ENCODE measurements around the gene CLIP2.
"Not testable (repeated sequence)": the region's sequence is repeated elsewhere in the genome, so short reads cannot be mapped to it uniquely, and the experiment has no call there.

Gene CLIP2

DNA sequence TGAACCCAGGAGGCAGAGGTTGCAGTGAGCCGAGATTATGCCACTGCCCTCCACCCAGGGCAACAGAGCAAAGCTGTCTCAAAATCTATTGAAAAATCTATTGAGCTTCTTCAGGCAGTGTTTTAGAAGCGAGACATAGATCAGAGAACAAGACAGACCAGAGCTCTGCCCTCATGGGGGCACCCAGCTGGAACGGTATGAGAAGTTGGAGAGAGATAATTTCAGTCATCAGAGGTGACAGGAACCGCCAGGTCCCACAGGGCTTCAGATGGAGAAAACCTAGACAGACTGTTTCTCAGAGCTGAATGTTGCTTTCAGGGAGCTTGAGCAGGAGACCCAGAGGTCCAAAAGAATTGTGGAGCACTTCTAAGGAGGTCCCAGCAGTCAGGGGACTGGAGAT is 150.3 kb downstream of the CLIP2 start:
- no peak for DNase-seq (ENCODE audit: low read depth)

DNA sequence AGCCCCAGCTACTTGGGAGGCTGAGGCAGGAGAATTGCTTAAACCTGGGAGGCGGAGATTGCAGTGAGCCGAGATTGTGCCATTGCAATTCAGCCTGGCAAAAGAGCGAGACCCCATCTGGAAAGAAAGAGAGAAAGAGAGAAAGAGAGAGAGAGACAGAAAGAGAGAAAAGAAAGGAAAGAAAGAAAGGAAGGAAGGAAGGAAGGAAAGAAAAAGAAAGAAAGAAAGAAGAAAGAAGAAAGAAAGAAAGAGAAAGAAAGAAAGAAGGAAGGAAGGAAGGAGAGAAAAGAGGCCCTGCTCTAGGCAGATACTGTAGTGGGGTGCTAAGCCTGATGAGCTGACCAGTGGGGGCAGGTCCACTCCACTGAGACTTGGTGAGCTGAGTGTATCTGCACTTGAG is 150.9 kb downstream of the CLIP2 start:
- not testable (repeated sequence) for DNase-seq (ENCODE audit: low read depth)

DNA sequence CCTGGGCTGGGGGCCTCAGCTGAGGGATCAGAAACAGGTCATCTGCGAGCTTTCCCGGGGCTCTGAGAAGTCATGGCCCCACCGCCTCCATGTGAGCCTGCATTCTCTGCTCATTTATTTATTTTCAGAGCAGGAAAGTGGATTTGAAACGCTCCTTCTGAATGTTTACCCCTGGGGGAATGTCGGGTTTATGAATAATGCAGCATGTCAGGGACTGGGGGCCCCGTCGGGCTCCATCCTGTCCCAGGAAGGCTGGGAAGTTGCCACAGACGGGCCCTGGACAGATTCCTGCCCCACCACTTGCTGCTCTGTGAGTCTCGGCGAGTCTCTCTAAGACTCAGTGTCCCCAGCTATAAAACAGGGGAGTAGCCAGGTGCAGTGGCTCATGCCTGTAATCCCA is 152.6 kb downstream of the CLIP2 start:
- no peak for DNase-seq (ENCODE audit: low read depth)

DNA sequence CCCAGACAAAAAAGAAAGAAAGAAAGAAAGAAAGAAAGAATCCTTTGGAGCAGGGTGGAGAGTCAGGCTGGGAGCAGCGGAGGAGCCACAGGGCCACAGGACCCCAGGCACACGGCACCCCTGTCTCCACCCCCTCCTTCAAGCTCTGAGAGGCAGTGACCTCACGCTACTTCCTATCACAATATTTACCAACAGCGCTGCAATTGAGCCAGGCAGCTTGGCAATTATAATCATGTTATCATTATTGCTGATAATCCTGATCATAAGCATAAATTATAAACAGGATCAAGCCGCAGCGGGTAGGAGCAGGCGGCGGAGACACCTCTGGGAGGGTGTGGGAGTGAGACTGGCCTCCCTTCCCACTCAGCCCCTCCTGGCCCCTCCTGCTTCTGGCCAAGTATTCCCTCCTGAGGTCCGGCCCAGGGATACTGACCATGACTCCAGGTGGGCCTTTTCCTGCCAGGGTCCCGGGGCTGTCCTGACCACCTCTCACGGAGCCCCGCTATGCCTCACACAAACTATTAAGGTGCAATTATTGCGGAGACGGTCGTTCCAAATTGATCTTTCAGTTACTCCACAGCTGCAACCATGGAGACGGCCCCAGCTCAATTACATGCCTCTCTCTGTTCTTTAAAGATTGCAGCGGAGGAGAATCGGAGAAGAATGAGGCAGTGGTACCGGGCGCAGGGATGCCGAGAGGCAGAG is 154.5 kb downstream of the CLIP2 start:
- no peak for DNase-seq (ENCODE audit: low read depth)

DNA sequence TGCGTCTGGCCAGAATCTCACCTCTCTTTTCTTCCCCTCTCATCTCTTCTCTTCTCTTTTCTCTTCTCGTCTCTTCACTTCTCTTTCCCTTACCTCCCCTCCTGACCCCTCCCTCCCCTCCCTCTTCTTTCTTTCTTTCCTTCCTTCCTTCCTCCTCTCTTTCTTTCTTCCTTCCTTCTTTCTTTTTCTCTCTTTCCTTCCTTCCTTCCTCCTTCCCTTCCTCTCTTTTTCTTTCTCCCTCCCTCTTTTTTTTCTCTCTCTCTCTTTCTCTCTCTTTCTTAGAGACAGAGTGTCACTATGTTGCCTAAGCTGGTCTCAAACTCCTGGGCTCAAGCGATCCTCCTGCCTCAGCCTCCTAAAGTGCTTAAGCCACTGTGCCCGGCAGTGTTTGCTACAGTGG is 159.9 kb downstream of the CLIP2 start:
- no peak for DNase-seq (ENCODE audit: low read depth)

DNA sequence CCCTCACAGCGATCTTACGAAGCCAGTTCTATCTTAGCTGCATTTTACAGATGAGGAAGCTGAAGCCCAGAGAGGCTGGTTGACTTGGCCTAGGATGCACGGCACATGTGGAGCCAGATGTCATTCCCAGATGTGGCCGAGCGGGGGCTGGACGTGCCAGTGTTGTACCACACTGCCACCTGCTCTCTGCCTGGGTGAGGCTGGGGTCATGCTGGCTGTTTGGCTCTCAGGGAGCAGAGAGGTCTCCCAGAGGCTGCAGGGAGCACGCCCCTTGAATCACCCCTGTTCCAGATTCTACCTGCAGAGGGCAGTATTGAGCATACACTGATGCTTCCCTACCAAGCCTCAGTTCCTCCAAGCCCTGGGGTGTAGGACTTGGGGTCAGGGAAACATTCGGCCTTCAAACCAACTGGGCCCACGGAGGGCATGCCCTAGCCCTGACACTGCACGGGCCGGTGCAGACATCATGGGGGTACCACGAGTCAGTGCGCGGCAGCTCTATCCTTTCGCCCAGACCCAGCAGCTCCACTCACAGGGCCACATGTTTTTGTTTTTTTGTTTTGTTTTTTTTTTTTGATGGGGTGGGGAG is 160.7 kb downstream of the CLIP2 start:
- no peak for DNase-seq (ENCODE audit: low read depth)

DNA sequence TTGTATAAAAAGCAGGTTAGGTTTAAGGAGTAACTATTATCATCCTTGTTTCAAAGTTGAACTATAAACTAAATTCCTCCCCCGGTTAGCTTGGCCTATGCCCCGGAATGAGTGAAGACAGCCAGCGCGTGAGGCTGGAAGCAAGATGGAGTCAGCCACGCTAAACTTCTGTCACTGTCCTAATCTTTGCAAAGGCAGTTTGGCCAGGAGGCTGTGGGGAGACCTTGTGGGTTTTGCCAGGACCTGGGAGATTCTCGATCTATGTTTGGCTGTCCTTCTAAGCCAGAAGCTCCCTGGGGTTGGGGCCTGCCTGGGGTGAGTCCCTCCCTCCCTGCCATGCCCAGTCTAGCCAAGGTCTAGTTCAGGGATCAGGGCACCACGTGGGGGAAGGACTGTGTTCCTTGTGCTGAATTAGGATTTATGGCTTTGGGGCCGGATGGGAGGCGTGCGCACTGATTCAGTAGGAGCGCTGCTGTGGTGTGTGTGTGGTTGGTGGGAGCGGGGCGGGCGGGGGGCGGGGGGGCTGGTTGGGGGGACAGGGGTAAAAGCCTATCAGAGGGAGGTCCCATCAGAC is 163.6 kb downstream of the CLIP2 start:
- no peak for DNase-seq (ENCODE audit: low read depth)

DNA sequence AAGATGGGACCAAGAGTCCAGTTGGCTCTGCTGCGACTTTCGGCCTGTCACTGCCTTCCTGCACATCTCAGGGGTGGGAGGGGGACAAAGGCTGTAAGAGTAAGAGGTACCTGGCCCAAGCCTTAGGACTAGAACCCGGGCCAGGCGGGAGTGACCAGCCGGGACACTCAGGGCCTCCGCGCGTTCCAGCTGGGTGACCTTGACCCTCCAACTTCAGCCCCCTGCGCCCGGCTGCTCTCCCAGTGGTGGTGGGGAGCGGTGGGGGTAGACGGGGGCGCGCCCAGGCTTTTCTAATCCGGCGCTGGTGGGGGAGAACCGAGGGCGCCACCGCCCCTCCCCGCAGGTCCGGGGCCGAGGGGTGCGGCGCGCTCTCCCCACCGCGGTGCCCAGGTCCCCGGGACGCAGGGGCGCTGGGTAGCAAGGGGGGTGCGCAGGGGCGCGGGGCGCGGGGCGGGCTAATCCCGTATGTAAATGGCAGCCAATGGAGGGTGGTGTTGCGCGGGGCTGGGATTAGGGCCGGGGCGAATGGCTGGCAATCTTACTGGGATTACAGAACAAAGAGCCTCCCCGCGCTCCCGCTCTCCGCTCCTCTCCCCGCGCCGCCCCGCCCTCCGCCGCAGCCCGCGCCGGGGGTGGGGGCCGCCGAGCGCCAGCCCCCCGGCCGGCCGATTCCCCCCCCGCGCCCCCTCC is 164.3 kb downstream of the CLIP2 start, which contains the start of gene GTF2IRD1:
Gene GTF2IRD1 (plus strand): TSS at position 585 of the 690 bp plus-strand sequence. CDS start 54,175 bp downstream, outside the sequence.
- DNase-seq (ENCODE audit: low read depth) = no peak

DNA sequence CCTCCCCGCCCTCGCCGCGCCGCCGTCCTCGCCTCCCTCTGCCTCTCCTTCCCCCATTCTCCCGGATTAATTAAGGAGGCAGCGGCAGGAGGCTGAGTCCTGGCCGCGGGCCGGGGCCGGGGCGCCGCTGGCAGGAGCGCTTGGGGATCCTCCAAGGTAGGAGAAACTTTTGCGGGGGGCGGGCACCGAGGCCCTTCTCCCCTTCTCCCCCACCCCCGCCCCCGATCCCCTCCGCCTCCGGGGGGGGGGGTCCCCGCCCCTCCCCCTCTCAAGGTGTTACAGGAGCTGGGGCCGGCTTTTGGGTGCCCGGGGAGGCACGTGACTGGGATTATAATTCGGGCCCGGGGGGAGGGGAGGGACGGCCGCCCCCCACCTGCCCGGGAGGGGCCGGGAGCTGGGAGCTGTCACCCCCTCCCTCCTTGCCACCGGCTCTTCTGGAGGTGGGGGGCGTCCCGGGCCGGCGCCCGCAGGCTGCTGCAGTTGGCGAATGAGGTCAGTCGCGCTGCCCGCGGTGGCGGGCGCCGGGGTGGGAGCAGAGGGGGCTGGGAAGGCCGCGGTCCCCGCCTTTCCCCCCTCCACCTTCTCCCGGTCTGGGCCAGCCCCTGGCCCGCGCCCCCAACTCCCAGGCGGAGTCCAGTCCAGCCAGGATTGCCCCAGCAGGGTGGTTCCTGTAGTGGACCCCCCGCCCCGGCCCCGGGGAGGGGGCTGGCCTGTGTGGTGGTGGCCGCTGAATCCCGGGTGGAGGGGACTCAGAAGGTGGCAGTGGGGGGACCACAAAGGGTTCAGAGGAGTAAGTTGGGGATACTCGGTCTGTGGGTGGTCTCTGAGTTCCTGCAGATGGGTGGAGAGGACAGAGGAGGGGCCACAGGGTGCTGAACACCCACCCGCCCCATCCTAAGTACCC is 165.1 kb downstream of the CLIP2 start:
- no peak for DNase-seq (ENCODE audit: low read depth)

DNA sequence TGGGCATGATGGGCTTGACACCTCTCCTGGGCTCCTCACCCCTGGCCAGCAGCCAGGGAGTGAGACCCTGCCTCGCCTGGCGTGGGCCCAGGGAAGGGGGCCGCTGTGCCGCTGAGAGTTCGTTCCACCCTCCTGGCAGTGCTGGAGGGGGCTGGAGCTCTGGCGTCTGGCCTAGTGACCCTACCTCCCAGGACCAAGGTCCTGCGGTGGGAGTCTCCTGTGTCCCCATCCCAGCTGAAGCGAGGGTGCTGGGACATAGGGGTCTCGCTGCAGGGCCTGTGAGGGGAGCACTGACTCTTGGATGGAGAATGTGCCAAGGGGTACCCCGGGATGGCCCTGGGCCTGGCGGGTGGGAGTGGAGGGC is 165.7 kb downstream of the CLIP2 start:
- no peak for DNase-seq (ENCODE audit: low read depth)

DNA sequence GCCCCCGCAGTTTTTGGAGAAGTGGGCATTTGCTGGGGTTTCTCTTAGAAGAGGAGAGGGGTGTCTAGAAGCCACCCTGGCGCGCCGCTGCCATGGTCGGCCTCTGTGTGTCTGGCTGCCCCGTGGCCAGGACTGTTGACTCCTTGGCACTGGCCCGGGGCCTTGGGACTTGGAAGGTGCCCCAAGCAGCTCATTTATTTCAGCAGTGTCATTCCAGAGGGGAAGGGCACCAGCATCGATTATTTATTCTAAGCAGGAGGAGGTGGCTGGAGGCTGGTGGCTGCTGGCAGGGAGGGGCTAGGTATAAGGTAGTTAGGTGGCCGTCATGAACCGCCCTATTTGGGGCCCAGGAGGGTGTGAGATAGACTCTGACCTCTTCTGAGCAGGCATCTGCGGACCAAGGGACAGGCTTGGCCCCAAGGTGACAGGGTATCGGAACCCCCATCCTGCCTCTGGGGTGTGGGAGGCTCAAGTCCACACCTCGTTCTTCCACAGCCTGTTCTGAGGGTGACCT is 166.1 kb downstream of the CLIP2 start:
- DNase-seq (ENCODE audit: low read depth) = no peak
